Superior temporal gyrus (tissue), 1 donor: ENCODE data around the gene DICER1.
"Not testable (repeated sequence)": the region's sequence is repeated elsewhere in the genome, so short reads cannot be mapped to it uniquely, and the experiment has no call there.

Source experiments
- DNase-seq: peaks from one replicate; pipeline ENCODE4 v3.0.0-alpha.2; 2016; ENCODE audit errors: extremely low spot score

Gene DICER1

DNA sequence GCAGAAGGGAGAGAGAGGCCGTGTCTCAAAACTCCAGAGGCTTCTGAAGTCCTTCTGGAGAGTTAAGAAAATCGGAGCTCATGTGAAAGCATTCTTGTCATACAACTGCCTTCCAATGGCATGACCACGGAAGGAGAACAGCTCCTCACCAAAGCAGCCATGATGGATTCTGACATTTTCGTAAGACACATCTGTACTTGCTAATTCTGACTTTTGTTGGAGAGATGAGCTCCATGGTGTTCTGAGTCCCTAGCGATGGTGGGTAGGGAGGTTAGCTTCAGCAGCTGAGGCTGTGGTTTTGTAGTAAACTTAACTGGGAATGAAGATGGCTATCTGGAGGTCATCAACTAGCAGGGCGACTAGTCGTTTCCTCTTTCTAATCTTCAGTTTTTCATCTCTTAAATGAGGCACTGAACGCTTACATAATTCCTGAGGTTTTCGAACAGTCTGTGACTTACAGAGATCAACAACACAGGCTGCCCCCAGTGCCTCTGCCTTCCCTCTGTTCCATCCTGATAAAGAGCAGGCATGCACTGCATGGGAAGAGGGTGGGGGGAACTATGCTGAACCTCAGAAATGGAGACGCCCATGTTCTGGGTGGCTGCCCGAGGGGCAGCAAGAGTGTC, 28.6 kb upstream of the DICER1 start:
- DNase-seq: no peak

DNA sequence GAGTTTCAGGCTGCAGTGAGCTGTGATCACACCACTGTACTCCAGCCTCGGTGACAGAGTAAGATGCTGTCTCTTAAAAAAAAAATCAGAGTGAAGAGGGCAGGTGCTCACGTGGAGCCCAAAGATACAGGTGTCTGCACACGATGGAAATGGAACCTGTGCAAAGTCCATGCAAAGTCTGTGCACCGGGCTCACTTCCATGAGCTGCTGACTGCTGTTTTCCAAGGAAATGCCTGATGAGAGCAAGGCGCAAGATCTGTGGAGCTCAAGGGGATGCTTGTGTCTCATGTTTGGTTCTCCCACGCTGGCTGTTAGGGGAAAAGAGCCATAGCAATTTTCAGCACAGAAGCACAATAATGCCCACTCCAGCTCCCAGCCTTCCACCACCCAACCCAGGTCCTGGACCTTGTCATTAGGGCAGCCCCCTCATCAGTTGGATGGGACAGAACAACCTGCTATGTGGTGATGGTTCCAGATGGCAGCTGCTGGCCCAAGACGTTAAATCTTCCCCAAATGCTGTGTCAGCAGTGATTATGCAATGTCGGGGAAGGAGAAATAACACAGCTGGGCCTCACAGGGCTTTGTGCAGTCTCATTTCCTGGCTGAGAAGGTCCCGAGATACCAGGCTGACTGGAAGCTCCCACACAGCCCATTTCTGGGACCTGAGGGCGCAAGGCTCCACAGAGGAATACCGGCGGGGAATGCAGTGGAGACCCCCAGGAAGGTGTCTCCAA, 27.9 kb upstream of the DICER1 start:
- no peak for DNase-seq

DNA sequence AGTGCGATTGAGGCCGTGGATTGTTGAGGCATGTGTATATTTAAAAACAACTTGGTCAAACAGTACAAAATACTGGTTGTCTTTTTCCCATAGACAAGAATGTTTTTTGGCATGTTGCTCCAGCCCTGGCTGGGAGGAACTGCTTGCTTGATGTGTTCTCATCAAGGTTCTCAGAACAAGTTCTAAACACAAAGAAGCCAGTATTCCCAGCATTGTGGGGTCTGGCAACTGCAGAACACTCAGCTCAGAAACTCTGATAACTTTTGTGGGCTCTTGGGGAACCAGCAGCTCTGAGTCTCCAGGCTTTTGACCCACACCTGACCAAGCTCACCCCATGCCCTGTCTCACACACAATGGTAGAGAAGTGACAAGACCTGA, 27.1 kb upstream of the DICER1 start:
- DNase-seq: no peak

DNA sequence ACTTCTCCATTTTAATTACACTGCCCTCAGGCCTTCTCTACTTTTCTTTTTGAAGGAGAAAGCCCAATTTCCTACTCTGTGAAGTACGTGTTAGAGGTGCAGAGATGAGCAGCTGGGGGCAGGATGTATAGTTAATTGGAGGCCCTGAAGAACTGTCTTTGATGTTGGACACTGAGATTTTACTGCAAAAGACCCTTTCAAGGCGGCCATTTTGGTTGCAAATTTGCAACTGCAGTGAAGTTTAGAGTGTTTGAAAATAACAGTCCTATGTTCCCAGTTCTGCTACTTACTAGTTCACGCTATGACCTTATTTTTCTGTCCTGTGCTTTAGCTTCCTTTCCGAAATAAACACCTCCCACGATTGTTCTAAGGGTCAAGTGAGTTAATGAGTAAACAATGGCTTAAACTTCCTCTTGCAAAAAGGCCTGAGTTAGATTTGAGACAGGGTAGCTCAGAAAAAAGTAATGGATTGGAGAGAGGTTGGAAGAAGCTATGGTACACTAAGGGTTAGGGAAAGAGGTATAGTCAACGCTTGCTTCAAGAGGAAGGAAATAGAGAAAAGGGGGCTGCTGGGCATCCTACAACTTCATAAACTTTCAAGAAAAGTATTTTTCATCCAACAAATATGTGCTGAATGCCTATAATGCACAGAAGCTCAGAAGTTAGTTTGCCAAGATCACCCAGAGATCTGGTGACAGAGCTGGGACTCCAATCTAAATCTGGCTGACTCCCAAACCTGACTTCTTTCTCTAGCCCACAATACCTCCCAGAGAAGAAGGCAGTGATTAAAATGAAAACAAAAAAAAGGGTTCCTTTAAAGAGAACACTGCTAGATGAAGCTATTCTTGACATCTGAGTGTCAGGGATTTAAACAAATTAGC, 26.4 kb upstream of the DICER1 start:
- no peak for DNase-seq

DNA sequence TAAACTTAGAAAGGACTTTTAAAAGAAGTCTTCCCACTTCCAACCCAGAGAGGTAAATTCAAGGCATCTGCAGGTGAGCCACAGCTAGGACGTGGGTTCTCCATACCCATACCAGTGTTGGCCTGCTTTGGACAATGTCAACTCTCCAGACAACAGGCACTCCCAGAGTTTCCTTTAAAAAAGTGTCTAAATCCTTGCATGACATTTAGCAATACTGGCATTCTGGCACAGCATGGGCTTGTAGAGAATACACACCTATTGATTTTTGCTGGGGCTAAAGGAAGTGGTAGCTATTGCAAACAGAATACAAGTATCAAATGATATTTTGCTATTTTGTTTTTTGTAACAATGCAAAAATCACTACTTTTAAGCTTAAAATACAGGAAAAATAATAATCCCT, 25.8 kb upstream of the DICER1 start:
- no peak for DNase-seq

DNA sequence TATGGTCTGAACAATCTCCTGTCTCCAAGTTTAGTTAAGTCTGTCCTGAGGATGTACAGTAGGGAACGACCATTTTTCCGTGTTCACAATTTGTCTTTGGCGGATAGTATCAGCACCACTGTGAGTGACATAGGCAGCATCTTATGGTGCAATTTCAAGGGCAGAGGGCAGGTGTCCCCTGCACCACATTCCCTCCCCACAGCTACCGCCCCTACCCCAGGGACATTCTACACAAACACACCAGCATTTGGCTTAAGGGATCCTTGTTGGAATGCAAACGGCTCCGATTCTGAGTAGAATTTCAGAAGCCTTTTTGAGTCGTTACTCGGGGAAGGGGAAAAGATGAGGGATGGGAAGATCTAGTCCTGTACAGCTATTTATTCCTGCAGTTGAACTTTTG, 25.1 kb upstream of the DICER1 start:
- no peak for DNase-seq

DNA sequence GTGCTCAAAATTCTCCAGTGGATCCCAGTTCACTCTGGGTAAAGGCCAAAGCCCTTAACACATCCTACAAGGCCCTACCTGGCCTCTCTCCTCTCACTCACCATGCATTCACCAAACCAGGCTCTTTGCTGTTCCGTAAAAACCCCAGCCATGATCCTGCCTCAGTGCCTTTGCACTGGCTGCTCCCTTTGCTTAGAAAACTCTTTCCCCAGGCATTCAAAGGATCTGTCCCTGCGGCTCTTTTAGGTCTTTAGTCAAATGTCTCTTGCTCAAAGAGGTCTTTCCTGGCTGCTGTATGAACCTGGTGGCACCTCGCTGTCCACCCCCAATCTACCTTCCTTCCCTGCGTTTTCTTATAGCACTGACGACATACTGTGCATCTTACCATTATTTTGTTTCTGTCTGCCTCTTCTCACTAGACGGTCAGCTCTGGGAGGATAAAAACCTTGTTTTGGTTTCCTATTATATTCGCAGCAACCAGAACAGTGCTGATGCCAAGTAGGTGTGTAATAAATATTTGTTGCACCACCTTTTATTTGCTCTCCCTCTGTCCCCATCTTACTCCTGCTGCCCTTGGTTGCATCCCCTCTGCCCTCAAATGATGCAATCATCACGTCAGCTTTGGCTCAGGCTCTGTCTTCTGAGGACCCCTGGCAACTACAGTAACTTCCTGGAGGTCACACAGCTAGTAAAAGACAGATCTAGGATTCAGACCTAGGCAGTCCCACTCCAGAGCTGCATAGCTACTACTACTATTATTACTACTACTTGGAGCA, 23.8 kb upstream of the DICER1 start:
- DNase-seq: no peak

DNA sequence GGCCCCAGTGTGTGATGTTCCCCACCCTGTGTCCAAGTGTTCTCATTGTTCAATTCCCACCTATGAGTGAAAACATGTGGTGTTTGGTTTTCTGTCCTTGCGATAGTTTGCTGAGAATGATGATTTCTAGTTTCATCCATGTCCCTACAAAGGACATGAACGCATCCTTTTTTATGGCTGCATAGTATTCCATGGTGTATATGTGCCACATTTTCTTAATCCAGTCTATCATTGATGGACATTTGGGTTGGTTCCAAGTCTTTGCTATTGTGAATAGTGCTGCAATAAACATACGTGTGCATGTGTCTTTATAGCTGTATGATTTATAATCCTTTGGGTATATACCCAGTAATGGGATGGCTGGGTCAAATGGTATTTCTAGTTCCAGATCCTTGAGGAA, 18.3 kb upstream of the DICER1 start:
- not testable (repeated sequence) for DNase-seq

DNA sequence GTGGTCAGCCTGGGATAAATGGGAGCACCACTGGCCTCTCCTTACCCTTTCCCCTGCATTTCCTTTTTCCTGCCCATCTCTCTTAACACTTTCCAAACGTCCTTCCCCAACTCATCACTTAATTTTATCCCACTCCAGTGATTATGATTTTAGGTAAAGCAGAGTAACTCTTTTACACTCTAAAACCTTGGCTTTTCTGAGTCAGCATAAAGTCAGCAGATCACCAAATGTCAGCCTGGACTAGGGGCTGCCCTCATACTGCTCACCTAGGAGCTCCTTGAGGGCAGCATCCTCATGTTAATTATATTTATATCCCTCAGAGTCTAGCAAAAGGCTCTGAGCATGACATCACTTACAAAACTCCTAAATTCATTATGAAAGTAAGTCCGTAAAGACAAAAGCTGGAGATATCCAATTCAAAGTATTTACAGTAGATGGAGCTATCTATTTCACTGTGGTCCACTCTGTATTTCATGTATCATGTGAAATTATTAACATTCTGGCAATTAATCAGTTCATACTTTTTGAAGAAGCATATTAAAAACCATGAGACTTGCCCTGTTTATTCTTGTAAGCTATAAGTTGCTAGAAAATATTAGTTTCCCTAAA, 17.0 kb upstream of the DICER1 start:
- DNase-seq: no peak

DNA sequence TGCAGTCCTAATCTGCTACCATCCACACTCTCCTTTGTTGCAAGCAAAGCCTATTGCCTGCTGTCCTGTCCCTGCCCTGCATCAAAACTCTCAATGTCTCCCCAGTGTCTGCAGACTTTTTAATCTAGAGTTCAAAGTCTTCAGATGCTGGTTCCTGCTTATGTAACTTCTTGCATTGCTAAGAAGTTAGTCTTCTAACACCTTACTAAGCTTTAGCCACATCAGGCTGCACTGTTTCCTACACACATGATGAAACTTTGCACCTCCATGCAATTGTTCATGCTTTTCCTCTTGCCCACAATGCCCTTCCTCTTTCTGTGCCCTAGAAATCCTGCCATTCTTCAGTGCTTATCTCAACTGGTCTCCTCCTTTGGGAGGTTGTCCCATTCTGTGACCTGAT, 16.2 kb upstream of the DICER1 start:
- no peak for DNase-seq

DNA sequence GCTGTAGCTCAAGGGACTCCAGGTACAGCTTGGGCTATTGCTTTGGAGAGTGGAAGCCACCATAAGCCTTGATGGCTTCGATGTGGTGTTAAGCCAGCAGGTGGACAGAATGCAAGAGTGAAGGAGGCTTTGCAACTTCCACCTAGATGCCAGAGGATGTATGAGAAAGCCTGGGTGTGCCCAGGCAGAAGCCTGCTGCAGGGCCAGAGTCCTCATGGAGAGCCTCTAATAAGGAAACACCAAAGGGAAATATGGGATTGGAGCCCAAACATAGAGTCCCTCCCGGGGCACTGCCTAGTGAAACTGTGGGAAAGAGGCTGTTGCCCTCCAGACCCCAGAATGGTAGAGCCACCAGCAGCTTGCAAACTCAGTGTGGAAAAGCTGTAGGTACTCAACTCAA, 9.8 kb upstream of the DICER1 start:
- no peak for DNase-seq

DNA sequence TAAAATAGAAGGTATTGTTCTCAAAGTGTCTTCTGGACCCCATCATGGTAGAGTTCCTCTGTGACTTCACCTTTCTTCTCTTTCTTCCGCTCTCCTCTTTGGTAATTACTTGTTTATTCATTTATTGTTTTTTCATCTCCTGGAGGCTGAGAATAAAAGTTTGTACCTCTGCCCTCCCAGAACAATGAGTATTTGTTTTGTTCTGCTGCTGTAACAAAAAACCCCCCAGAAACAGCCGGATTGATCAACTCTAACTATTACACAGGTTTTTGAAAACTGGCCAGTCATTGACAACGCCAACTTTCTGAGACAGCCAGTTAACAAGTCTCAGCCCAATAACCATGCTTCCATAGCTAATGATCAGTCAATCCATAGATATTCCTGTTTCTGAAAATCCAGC, 8.2 kb upstream of the DICER1 start:
- DNase-seq: no peak

DNA sequence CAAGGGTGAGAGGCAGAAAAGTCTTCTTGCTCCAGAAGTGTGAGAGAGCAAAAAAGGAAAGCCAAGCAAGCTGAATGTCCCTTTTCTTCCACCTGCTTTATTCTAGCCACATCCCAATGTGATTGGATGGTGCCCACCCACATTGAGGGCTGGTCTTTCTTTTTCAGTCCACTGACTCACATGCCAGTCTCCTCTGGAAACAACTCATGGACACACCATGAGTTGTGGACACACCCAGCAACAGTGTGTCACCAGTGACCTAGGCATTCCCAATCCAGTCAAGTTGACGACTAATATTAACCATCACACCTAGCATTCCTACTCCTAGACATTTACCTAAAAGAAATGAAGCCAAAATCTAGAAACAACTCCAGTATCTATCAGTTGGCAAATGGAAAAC, 7.2 kb upstream of the DICER1 start:
- DNase-seq: no peak

DNA sequence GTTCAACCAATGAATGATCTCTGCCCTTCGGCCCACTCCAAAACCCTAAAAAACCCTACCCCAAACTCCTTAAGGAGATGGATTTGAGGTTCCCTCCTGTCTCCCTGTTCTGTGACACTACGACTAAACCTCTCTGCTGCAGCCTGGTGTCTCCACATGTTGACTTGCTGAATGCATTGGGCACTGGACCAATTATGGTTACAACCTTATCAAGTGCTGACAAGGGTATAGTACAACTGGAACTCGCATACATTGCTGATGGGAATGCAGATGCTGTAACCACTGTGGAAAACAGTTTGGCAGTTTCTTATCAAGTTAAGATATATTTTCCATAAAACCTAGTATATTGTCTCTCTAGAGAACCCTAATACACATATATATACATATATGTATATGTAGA, 6.3 kb upstream of the DICER1 start:
- DNase-seq: no peak

DNA sequence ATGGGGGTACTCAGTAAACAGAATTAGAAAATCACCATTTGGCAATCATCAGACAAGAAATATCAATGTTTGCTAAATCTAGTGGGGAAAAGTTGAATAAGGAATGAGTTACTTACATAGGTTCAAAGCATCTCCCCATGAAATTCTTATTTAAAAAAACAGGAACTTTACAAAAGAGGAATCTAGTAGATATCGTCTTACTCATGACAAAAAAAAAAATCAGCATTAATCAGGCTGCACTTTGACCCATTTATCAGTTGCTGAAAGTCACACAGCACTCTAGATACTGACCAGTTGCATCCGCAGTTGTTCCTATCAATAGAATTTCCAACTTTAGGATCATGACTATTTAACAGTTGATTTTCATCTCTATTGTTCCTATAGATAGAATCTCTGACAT, 5.8 kb upstream of the DICER1 start:
- no peak for DNase-seq

DNA sequence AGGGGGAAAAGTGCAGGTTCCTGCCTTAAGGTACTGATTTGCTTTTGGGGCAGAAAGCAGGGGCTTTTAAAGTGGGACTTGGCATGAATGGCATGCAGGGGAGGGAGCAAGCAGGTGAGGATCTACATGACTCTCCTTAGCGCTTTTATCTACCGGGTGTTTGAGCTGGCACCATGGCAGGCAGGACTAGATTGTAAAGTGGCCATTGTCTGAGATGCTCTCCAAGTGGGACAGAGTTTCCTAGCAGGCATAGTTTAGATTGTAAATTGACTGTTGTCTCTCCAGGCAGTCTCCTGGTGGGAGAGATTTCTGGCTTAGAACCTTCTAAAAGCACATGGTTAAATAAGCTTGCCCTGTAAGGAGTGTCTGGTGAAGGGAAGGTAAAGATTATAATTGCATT, 5.3 kb upstream of the DICER1 start:
- no peak for DNase-seq

DNA sequence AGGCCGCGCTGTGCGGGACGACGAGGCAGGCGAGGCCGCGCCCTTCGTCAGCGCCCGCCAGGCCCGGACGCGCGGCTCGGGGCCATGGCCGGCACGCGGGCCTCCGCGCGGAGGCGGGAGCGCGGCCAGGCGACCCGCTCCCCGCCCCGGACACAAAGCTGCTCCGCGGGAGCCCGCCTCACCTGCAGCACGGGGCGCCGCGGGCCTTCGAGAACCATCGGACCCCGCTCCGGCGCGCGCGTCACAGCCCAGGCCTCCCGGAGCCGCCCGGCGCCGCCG, 342 bp downstream of the DICER1 start:
- no peak for DNase-seq

DNA sequence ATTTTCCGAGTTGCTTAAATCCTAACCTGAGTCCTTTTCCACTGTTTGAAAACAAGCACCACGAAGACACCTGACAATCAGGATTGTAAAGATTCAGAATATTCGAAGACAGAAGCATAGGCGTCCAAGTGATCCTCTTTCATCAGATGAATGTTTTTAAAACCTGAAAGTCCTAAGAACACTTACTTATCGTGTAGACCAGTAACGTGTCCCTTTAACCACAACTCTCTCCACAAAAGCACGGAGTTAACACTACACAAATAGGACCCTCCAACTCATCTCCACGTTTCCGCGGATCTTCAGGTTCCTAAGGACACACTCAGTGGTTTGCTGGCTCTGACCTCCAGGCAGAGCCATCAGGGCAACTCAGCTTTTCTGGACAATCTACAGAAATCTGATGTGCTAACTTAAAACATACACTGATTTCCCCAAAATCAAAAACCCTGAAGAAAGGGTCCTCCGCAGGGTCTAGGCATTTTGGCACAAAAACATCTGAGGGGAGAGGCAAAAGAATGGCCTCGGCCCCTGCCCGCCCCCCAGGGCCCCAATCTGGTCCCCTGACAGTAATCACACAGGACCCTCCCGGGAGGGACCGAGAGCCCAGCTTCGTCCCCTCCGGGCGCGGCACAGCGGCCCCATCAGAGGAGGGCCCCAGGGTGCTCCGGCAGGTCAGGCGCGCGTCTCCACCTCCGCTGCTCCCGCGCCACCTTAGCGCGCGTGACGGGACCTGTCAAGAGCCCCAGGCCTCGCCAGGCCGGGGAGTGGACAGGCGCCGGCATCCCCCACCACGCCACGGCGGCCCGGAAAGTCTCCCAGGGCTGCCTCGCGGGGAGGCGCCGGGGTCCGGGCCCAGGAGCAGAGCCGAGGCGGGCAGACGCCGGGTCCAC, 925 bp downstream of the DICER1 start:
- peak; percentile 67 for DNase-seq

DNA sequence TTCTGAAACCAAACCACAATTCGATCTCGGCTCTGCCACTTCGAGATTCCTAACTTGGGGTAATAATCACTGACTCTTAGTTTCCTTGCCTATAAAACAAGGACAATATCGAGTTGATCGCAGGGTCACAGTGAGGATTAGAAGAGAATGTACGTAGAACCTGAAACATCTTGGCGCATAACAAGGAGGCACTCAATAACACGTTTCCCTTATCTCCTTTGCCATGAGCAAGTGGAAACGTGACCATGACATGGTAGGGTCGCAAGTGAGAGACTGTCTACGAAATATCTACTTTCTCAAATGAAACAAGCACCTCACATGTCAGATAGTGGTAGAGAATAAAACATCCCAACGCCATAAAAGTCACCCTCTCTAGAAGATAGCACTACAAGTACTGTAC, 2.3 kb downstream of the DICER1 start:
- no peak for DNase-seq

DNA sequence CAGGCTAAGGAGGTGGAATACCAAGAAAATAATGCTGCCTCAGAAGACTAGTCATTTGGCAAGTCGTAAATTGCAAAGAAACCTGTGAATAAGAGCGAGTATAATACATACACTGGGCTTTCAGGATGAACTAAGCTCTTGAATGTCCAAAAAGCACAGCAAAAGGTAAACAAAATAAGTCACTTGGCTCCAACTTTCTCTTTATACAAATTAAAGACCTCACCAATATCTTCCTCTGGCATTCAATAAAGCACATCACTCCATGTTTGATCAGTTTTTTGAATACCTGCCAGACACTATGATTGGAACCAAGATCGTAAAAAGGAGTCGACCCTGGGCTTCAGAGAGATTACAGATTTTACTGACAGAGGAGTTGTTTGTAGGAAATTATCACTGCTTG, 3.5 kb downstream of the DICER1 start:
- peak; percentile 21 for DNase-seq

DNA sequence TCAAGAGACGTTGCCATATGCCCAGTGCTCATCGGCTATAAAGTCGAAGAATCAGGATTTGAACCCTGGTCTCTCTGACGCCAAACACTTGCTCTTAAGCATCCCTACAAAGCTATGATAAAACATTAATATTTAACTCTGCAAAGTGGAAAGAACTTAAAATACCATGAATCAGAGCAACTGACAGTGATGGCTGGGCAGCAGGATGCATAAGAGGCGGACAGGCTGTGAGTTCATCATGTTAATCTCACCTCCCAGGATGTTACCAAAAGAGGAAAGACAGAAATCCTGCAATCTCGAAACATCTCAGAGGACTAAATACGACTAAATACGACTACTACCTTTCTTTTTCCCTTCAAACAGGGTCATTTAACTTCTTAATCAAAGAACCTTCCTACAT, 5.8 kb downstream of the DICER1 start:
- peak; percentile 54 for DNase-seq
